ENCODE data around the gene CCDC88C. TPM values are rescaled to one million over a fixed set of nuclear protein-coding genes. Genes with fewer than 3 reads are reported as not detected.
A peak's percentile ranks its signal among the peaks of the same experiment; 100 is the strongest.

Gene CCDC88C
- total and polyA plus RNA-seq, 9 donors: 7.4 to 13.1 (median 12.1) TPM

GRCh38 chr14:91378930-91379578 is 38.6 kb downstream of the CCDC88C start:
- peaks cover 72% of the 10 kb centered on the region for H3K4me1 ChIP-seq (ENCODE audit: control insufficient read depth, insufficient read depth, low read length)
- H3K9me3 ChIP-seq (replicated peaks; ENCODE audit: control insufficient read depth, low read depth, low read length): no peaks in the 10 kb centered on the region
- 62% methylated on average over 10 of the region's 11 CpGs for WGBS (ENCODE audit: insufficient coverage)
- no peaks in the 10 kb centered on the region for H3K36me3 ChIP-seq (ENCODE audit: control insufficient read depth, insufficient read depth, low read length)
- H3K27ac ChIP-seq (ENCODE audit: low read length): no peak overlapping the region
- peaks cover 2% of the 10 kb centered on the region for H3K27me3 ChIP-seq (ENCODE audit: control insufficient read depth, insufficient read depth, low read length)
- no peak overlapping the region for H3K4me3 ChIP-seq (ENCODE audit: low read length)
- DNase-seq: peak; percentile 61

DNA sequence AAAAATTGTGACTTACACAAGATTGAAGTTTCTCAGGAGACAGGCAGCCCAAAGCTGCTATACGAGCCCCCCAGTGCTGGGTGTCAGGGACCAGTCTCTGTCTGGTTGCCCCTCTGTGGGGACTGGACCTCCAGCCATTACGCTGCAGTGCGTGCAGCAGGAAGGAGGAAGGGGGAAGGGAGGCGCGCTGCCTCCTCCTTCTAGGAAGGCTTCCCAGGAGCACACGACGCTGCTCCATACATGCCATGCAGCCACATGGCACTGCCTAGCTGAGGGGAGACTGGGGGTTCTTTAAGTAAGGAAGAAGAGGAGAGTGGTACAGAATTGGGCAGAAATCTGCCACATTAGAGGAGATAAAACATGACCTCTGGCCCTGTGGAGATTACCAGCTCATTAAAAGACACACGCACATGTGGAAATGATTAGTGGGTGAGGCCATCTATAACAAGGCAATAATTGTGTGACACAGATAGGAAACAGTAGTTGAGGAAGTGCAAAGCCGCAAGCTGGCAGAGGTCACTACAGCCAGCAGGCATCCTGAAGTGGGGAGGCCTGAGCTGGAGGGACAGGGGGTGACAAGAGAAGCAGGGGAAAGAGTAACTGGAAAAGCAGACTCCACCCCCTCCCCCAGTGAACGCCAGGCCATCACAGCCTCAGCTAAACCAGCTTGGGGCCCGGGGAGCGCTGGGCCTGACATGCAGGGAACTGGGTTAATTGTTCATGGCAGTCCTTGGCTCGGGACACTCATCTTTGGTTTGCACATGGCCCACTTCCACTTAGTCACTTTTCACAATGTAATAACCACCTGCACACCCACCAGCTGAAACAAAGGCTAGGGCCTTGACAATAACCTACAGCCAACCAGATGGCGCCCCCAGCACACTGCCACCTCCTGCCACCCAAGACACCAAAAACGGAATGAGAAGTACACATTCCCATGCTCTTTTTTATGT is 39.6 kb downstream of the CCDC88C start:
- Histone ChIP-seq H3K4me3 (ENCODE audit: low read length) (no peak overlapping the region), H3K36me3 (ENCODE audit: control insufficient read depth, insufficient read depth, low read length) (no peaks in the 10 kb centered on the region), H3K27me3 (ENCODE audit: control insufficient read depth, insufficient read depth, low read length) (peaks cover 2% of the 10 kb centered on the region), H3K4me1 (ENCODE audit: control insufficient read depth, insufficient read depth, low read length) (peaks cover 75% of the 10 kb centered on the region), H3K9me3 (replicated peaks; ENCODE audit: control insufficient read depth, low read depth, low read length) (no peaks in the 10 kb centered on the region), H3K27ac (ENCODE audit: low read length) (peak overlapping the region; percentile 55)
- WGBS (ENCODE audit: insufficient coverage): 55% methylated on average over 9 of the region's 15 CpGs
- DNase-seq: no peak

DNA sequence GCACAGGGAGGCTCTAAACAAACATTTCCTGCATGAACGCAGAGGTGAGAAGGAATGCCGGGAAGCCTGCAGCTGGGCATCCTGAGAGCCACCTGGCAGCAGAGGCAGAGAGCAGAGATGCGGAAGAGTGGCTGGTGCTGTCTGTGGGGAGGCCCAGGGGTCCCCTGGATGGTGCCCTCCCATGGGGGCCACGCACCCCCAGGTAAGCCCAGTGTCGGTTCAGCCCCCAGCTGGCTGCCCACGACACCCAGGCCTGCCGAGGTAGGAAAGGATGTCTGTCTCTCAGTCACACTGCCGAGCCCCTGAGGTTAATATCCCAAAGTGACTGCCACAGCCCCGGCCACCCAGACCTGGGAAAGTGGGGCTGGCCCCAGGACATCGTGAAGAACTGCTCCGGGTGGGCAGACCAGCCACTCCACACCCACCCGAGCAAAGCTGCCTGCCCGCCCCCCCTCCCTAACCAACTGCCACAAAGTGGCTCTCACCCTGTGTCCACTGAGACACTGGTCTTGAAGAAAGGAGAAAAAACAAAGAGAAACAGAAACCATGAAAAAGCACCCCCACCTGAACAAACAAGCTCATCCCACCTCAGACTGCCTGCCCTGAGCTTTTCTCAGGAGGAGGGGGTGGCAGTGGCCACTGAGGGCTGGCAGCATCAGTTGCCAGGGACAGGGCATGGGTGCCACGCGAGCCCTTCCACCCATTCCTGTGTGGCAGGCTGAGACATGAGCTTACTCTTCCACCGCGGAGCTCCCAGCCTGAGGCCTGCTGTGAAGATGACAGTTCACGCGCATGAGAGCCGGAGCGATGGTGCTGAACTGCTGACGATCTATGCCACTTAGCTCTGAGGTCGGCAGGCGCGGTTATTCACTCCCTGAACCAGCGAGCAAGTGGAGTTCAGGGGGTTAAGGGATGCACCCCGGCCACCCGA is 40.8 kb downstream of the CCDC88C start:
- peaks cover 2% of the 10 kb centered on the region for H3K27me3 ChIP-seq (ENCODE audit: control insufficient read depth, insufficient read depth, low read length)
- H3K27ac ChIP-seq (ENCODE audit: low read length): no peak overlapping the region

DNA sequence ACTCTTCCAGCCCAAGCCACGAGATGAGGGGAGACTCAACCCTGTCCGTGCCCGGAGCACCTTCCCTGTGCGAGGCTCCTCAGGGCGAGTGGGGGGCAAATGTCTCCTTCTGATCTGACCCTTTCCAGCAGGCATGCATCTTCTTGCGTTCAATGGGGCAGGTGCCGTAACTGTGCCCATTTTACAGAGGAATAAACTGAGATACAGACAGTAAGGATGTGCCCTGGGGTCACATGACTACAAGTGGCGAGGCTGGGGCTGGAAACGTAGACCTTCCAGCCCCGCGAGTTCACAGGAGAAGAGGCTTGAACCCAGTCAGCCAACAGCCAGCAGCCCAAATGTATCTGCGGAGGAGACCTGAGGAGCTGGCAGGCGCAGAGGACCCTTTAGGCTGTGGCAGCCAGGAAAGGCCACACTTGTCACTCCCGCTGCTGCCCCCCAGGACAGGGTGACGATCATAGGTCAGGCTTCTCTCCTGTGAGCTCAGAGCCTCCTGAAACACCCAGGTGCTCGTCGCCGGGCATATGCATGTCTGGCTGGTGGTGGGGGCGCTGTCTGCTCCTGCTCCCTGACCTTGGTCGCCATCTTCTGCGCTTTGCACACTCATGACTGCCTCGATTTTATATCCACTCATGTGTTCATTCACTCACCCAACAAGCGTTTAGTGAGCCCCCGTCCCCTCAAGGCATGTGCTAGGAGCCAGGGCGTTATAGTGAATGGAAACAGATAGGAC is 41.7 kb downstream of the CCDC88C start:
- Histone ChIP-seq H3K4me1 (ENCODE audit: control insufficient read depth, insufficient read depth, low read length) (peaks cover 91% of the 10 kb centered on the region), H3K27ac (ENCODE audit: low read length) (peak overlapping the region; percentile 29)

More for the DNA sequence above, 40.8 kb downstream of the CCDC88C start:
- Histone ChIP-seq H3K4me3 (ENCODE audit: low read length) (no peak overlapping the region), H3K9me3 (replicated peaks; ENCODE audit: control insufficient read depth, low read depth, low read length) (no peaks in the 10 kb centered on the region), H3K36me3 (ENCODE audit: control insufficient read depth, insufficient read depth, low read length) (no peaks in the 10 kb centered on the region), H3K4me1 (ENCODE audit: control insufficient read depth, insufficient read depth, low read length) (peaks cover 85% of the 10 kb centered on the region)
- no peak for DNase-seq
- 79% methylated on average over 25 of the region's 28 CpGs for WGBS (ENCODE audit: insufficient coverage)

DNA sequence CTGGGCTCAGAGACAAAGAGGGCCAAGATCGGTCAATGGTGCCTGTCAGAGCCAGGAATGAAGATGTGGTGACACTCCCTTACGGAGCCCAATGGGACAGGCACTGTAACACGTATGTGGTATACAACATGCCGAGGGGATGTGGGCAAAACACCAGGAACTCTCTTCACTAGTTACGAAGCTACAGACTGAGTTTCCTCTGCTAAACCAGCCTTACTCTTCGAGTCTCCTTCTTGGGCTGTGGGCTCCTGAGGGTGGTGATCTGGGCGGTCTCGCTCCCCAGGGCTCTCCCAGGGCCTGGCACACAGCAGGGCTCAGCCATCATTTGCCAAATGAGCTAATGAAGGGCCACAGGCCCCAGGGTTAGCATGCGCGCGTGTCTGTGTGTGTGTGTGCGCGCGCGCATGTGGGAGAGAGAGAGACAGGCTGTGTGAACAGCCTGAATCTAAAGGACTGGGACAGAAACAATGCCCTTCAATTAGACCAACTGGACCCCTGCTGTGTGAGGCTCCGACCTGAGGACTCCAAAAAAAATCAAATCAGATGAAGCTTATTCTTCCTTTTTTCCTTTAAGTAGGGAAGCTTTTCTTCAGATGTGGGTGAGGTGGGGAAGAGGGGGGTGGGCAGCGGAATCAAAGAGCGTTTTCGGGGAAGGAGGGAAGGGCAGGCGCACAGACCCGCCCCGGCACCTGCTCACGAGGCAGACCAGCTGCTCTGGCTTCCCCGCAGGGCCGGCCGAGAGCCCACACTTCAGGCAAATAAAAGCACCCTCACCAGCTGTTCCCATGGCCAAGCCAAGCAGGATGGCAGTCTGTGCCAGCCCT is 42.5 kb downstream of the CCDC88C start:
- H3K27me3 ChIP-seq (ENCODE audit: control insufficient read depth, insufficient read depth, low read length): peaks cover 2% of the 10 kb centered on the region

More for the DNA sequence above, 41.7 kb downstream of the CCDC88C start:
- peaks cover 2% of the 10 kb centered on the region for H3K27me3 ChIP-seq (ENCODE audit: control insufficient read depth, insufficient read depth, low read length)
- 90% methylated on average over 24 of the region's 25 CpGs for WGBS (ENCODE audit: insufficient coverage)
- no peak overlapping the region for H3K4me3 ChIP-seq (ENCODE audit: low read length)
- DNase-seq: no peak
- H3K36me3 ChIP-seq (ENCODE audit: control insufficient read depth, insufficient read depth, low read length): no peaks in the 10 kb centered on the region
- H3K9me3 ChIP-seq (replicated peaks; ENCODE audit: control insufficient read depth, low read depth, low read length): no peaks in the 10 kb centered on the region

GRCh38 chr14:91374287-91374878 is 43.2 kb downstream of the CCDC88C start:
- Histone ChIP-seq H3K36me3 (ENCODE audit: control insufficient read depth, insufficient read depth, low read length) (no peaks in the 10 kb centered on the region), H3K27ac (ENCODE audit: low read length) (peak overlapping the region; percentile 74), H3K9me3 (replicated peaks; ENCODE audit: control insufficient read depth, low read depth, low read length) (no peaks in the 10 kb centered on the region), H3K4me3 (ENCODE audit: low read length) (no peak overlapping the region), H3K4me1 (ENCODE audit: control insufficient read depth, insufficient read depth, low read length) (peaks cover 93% of the 10 kb centered on the region), H3K27me3 (ENCODE audit: control insufficient read depth, insufficient read depth, low read length) (peaks cover 2% of the 10 kb centered on the region)
- DNase-seq: no peak
- 67% methylated on average over 7 of the region's 7 CpGs for WGBS (ENCODE audit: insufficient coverage)

More for the DNA sequence above, 42.5 kb downstream of the CCDC88C start:
- no peaks in the 10 kb centered on the region for H3K36me3 ChIP-seq (ENCODE audit: control insufficient read depth, insufficient read depth, low read length)
- H3K27ac ChIP-seq (ENCODE audit: low read length): peak overlapping the region; percentile 74
- H3K4me3 ChIP-seq (ENCODE audit: low read length): no peak overlapping the region
- H3K9me3 ChIP-seq (replicated peaks; ENCODE audit: control insufficient read depth, low read depth, low read length): no peaks in the 10 kb centered on the region
- WGBS (ENCODE audit: insufficient coverage): 78% methylated on average over 20 of the region's 26 CpGs
- peaks cover 93% of the 10 kb centered on the region for H3K4me1 ChIP-seq (ENCODE audit: control insufficient read depth, insufficient read depth, low read length)
- DNase-seq: peak; percentile 78

GRCh38 chr14:91373591-91374254 is 43.9 kb downstream of the CCDC88C start:
- H3K27ac ChIP-seq (ENCODE audit: low read length): peak overlapping the region; percentile 18
- DNase-seq: no peak

DNA sequence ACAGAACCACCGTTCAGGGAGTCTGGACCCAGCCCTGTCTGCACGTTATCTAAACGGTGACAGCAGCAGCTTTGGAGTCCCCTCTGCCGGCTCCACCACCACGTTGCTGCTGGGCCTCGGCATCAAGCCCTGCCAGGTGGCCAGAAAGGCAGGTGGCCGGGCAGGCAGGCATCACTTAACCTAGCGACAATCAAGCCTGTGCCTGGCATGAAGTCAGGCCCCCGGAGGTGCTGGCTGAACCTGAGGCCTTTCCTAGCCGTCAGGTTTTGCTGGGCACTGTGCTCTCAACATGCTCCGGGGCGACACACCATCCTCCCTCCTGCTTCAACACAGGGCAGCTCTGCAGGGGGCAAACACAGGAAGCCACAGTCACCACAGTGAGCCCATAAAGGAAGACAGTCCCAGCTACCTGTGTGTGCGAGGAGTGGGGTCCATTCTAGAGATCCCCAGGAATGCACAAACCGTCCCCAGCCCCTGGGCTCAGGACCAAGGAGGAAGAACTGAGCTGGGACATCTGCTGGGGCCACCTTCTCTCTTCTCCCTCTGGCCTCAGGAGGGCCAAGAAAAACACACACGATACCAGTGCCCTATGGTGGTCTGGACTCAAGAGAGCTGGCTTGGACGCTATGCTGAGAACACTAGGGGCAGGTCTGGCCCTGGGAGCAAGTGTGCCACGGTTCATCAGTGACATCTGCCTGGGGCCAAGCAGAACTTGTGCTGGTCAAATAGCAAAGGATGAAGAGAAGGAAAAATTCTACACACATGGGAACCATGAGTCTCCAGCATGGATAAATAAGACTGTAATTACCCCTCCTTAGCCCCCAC is 44.7 kb downstream of the CCDC88C start:
- 41% methylated on average over 13 of the region's 17 CpGs for WGBS (ENCODE audit: insufficient coverage)
- H3K4me1 ChIP-seq (ENCODE audit: control insufficient read depth, insufficient read depth, low read length): peaks cover 93% of the 10 kb centered on the region
- no peak for DNase-seq
- peak overlapping the region; percentile 18 for H3K27ac ChIP-seq (ENCODE audit: low read length)
- no peak overlapping the region for H3K4me3 ChIP-seq (ENCODE audit: low read length)
- no peaks in the 10 kb centered on the region for H3K9me3 ChIP-seq (replicated peaks; ENCODE audit: control insufficient read depth, low read depth, low read length)
- H3K36me3 ChIP-seq (ENCODE audit: control insufficient read depth, insufficient read depth, low read length): no peaks in the 10 kb centered on the region
- H3K27me3 ChIP-seq (ENCODE audit: control insufficient read depth, insufficient read depth, low read length): peaks cover 2% of the 10 kb centered on the region

More at GRCh38 chr14:91373591-91374254, 43.9 kb downstream of the CCDC88C start:
- no peak overlapping the region for H3K4me3 ChIP-seq (ENCODE audit: low read length)
- H3K9me3 ChIP-seq (replicated peaks; ENCODE audit: control insufficient read depth, low read depth, low read length): no peaks in the 10 kb centered on the region
- H3K36me3 ChIP-seq (ENCODE audit: control insufficient read depth, insufficient read depth, low read length): no peaks in the 10 kb centered on the region
- WGBS (ENCODE audit: insufficient coverage): 20% methylated on average over 2 of the region's 11 CpGs
- H3K27me3 ChIP-seq (ENCODE audit: control insufficient read depth, insufficient read depth, low read length): peaks cover 2% of the 10 kb centered on the region
- peaks cover 93% of the 10 kb centered on the region for H3K4me1 ChIP-seq (ENCODE audit: control insufficient read depth, insufficient read depth, low read length)

Data from muscle of leg (tissue), 11 donors.